Esophagus squamous epithelium (tissue), 5 donors: Measurements from ENCODE around the gene LEPROT. TPM values are rescaled to one million over a fixed set of nuclear protein-coding genes. Genes with fewer than 3 reads are reported as not detected.

Experiments used
- DNase-seq: peaks from one replicate; lab custom pipeline; 2025; lab: John Stamatoyannopoulos, UW
- H3K27ac ChIP-seq, 4 donors: fragments of 200-600 bp; sonication (generic); one replicate each; pipeline ENCODE4 v1.5.1; 2016 to 2019; ENCODE audit warnings: mild to moderate bottlenecking in 1 of 4
- H3K27me3 ChIP-seq, 4 donors: fragments of 200-600 bp; sonication (generic); 1 replicate in 3 of 4; 2 replicates in 1 of 4; pipeline versions ENCODE4 v1.5.1 to v1.6.0; 2017 to 2021; ENCODE audit warnings: antibody characterized with exemption in 1 of 4
- H3K36me3 ChIP-seq, 3 donors: fragments of 200-600 bp; sonication (generic); one replicate each; pipeline ENCODE4 v1.5.1; 2016 to 2019
- H3K4me1 ChIP-seq, 3 donors: fragments of 200-600 bp; sonication (generic); one replicate each; pipeline ENCODE4 v1.5.1; 2017 to 2019
- H3K4me3 ChIP-seq, 4 donors: fragments of 200-600 bp; sonication (generic); 1 replicate in 3 of 4; 2 replicates in 1 of 4; pipeline ENCODE4 v1.5.1; 2016 to 2019; ENCODE audit warnings: mild to moderate bottlenecking in 2 of 4, moderate library complexity in 1 of 4
- H3K9me3 ChIP-seq, 3 donors: fragments of 200-600 bp; sonication (generic); one replicate each; pipeline ENCODE4 v1.5.1; 2016 to 2019
- CTCF ChIP-seq, 6 experiments: fragments of 450-650 bp in 4 of 6; fragments of 200-600 bp in 2 of 6; sonication (generic) in 2 of 6; IDR thresholded peaks; one replicate each; pipeline ENCODE4 v1.5.1; 2016 to 2019; ENCODE audit warnings: antibody characterized with exemption in 6 of 6, mild to moderate bottlenecking in 4 of 6, moderate library complexity in 4 of 6
- POLR2A ChIP-seq, 4 donors: fragments of 450-650 bp; IDR thresholded peaks; one replicate each; pipeline ENCODE4 v1.6.1; 2017; ENCODE audit warnings: antibody characterized with exemption in 4 of 4, mild to moderate bottlenecking in 4 of 4, moderate library complexity in 3 of 4
- WGBS, 2 donors: methylation state at CpG; one replicate each; pipeline ENCODE4 v1.1.5; 2018; 5-methylcytosine and 5-hydroxymethylcytosine counted together
- intact Hi-C: fragments of 100-400 bp; cut with DNase I; formaldehyde crosslinking; loops from one replicate; pipeline ENCODE4 v1.15.0; 2022
- total RNA-seq, 4 donors: library from RNA; depleted of rRNA; stranded (reverse); fragments of >200 nt; gene quantifications; one replicate each; pipeline ENCODE4 v1.1.0, GENCODE V29; 2016
- donor health status: DM: yes; HTN: yes; CAD: no.

LEPROT gene
- total RNA-seq, 4 donors from 2014 or later: 29.7 to 56.9 (median 42.9) TPM

GRCh38 chr1:65392497-65392896 lies 28.0 kb upstream of the LEPROT start:
- H3K27ac ChIP-seq: no peak overlapping the region
- no peaks in the 10 kb centered on the region for H3K36me3 ChIP-seq
- no peak for DNase-seq
- 95 to 98% methylated on average over 6 to 7 of the region's 7 CpGs for WGBS, 2 donors
- no peaks in the 10 kb centered on the region for H3K9me3 ChIP-seq
- TF ChIP-seq POLR2A (IDR thresholded peaks at IDR 0.05) (no peak), CTCF (IDR thresholded peaks at IDR 0.05) (no peak)
- intact Hi-C loops: no loop called here
- H3K4me1 ChIP-seq: no peaks in the 10 kb centered on the region
- no peaks in the 10 kb centered on the region for H3K27me3 ChIP-seq
- H3K4me3 ChIP-seq: no peak overlapping the region

- WGBS, 2 donors: 38 to 50% methylated on average over 2 of the region's 2 CpGs
Observed at GRCh38 chr1:65393347-65393746, 27.1 kb upstream of the LEPROT start.

GRCh38 chr1:65393928-65394327 lies 26.5 kb upstream of the LEPROT start:
- no peaks in the 10 kb centered on the region for H3K27me3 ChIP-seq
- 56 to 86% methylated on average over 1 of the region's 1 CpG for WGBS, 2 donors
- TF ChIP-seq CTCF (IDR thresholded peaks at IDR 0.05) (no peak), POLR2A (IDR thresholded peaks at IDR 0.05) (no peak)
- H3K4me3 ChIP-seq: no peak overlapping the region
- no peak overlapping the region for H3K27ac ChIP-seq
- intact Hi-C loops: no loop called here
- no peaks in the 10 kb centered on the region for H3K4me1 ChIP-seq
- no peaks in the 10 kb centered on the region for H3K9me3 ChIP-seq
- H3K36me3 ChIP-seq: no peaks in the 10 kb centered on the region
- no peak for DNase-seq

More at GRCh38 chr1:65393347-65393746, 27.1 kb upstream of the LEPROT start:
- H3K27me3 ChIP-seq: no peaks in the 10 kb centered on the region
- no peak for DNase-seq
- no peaks in the 10 kb centered on the region for H3K9me3 ChIP-seq
- H3K27ac ChIP-seq: no peak overlapping the region
- TF ChIP-seq CTCF (IDR thresholded peaks at IDR 0.05) (no peak), POLR2A (IDR thresholded peaks at IDR 0.05) (no peak)
- H3K4me1 ChIP-seq: no peaks in the 10 kb centered on the region
- intact Hi-C loops: no loop called here
- no peak overlapping the region for H3K4me3 ChIP-seq
- H3K36me3 ChIP-seq: no peaks in the 10 kb centered on the region

DNA sequence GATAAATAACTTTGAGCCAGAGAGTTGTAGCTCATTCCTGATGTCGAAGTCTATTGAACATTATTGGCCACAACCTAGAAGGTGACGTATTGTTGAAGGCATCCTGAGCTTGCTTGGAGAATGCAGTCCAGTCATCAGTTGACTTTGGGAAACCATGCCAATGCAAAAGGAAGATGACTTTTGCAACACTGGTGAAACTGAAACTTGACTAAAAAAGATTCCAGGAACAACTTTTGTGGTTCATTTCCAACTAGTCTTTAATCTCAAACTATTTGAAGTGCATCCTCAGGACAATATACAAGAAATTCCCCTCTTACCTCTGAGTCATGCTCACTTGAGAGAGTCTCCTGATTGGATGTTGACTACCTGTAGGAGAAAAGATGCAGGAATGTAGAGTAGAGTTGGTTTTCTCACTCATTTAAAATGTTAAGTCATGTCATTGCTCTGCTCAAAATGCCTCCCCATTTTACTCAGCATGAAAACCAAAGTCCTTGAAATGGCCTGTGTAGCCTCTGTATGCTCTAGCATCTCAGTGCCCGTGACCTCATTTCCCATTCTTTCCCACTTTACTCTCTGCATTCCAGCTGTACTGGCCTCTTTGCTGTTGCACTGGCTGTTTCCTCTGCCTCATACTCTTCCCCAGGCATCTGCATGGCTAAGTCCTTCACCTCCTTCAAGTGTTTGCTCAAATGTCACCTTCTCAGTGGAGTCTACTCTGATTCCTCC lies 24.4 kb upstream of the LEPROT start:
- 31 to 40% methylated on average over 3 of the region's 3 CpGs for WGBS, 2 donors
- intact Hi-C loops: no loop called here
- Histone ChIP-seq H3K27ac (no peak overlapping the region), H3K27me3 (no peaks in the 10 kb centered on the region), H3K9me3 (no peaks in the 10 kb centered on the region), H3K4me3 (no peak overlapping the region), H3K4me1 (no peaks in the 10 kb centered on the region), H3K36me3 (no peaks in the 10 kb centered on the region)
- no peak for DNase-seq
- TF ChIP-seq CTCF (IDR thresholded peaks at IDR 0.05): no peak
- TF ChIP-seq POLR2A (IDR thresholded peaks at IDR 0.05): no peak

DNA sequence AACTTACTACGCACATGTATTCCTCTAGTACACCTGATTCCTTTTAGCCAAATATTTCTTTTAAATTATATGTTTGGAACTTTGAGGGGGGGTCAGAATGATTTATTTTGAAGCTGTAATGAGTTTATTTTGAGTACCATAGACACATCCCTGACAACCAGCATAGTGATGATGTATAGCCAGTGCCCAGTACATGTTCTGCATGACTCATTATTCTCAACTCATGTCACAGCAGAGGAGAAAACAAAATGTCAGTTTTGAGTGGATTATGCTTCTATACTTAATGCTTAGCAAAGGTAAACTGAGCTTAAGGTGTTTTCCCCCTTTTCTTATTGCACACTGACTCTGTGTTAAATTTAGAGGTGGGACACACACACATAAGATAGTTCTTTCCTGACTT lies 22.4 kb upstream of the LEPROT start:
- H3K27me3 ChIP-seq: no peaks in the 10 kb centered on the region
- TF ChIP-seq CTCF (IDR thresholded peaks at IDR 0.05) (no peak), POLR2A (IDR thresholded peaks at IDR 0.05) (no peak)
- H3K9me3 ChIP-seq: no peaks in the 10 kb centered on the region
- no peak overlapping the region for H3K4me3 ChIP-seq
- no peak overlapping the region for H3K27ac ChIP-seq
- intact Hi-C loops: no loop called here
- H3K36me3 ChIP-seq: no peaks in the 10 kb centered on the region
- H3K4me1 ChIP-seq: no peaks in the 10 kb centered on the region
- WGBS, 2 donors: 95 to 100% methylated on average over 1 of the region's 1 CpG
- DNase-seq: no peak
